HG02938 (cell line): ENCODE results near the gene PER1.

Experiments
- ATAC-seq: cut with Tn5 transposase; IDR thresholded peaks from one replicate; pipeline ENCODE4 v1.9.1; 2021; ENCODE audit warnings: mild to moderate bottlenecking, moderate library complexity; ENCODE audit not compliant: unreplicated experiment

Gene PER1

DNA sequence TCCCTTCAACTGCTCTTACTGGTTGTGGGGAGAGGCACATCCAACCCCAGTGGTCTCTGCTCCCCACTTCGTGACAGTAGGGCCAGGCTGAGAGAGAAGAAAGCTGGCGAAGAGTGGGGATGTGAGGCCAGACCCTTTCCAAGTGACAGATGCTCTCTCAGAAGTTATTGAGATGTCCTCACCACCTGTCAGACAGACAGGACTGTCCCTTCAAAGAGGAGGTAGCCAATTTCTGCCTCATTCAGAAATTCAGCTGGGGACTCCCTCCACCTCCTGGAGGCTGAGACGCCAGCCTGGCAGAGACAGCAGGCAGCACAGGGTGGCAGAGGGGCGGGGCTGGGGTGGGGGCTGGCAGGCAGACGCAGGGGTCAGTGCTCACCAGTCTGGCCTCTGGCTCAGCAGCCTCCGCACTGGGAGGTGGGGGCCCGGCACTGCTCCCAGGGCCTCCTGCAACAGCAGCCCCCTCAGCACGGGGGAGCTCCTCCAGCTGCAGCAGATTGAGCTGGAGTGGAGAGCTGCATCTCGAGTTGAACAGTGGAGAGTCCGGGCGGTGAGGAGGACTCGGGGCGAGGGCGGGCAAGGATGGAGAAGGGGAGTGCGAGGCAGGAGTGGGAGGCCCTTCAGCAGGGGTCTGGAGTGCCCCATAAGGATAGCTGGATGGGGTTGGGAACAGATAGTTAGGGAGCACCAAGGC is 9.2 kb downstream of the PER1 start:
- ATAC-seq = no peak

DNA sequence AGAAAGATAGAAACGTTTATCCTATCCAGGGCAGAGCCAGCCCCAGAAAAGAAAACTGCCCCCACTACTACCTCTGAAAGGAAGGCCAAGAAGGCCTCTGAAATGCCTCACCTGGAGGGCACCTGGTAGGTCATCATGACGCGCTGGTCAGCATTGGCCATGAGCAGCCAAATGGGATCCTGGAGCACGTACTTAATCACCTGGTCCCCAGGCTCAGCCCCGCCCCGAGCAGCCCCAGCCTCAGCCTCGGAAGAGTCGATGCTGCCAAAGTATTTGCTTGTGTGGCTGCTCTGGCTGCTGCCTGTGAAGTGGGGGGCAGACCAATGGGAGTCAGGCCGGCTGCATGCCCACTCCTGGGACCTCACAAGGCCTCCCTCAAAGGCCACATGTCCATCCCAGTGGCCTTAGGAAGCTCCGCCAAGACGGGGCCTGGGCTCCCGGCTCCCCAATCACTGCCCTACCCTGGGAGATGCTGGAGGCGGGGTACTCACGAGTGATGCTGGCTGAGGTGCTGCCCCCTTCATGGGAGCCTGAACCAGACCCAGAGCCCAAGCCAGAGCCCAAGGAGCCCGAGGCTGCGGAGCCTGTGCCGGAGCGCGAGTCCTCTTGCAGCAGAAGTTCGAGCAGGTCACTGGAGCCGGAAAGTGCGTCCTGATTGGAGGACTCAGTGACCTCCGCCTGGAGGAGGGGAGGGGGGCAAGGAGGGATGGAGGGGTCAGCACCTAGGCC is 9.9 kb downstream of the PER1 start:
- no peak for ATAC-seq

DNA sequence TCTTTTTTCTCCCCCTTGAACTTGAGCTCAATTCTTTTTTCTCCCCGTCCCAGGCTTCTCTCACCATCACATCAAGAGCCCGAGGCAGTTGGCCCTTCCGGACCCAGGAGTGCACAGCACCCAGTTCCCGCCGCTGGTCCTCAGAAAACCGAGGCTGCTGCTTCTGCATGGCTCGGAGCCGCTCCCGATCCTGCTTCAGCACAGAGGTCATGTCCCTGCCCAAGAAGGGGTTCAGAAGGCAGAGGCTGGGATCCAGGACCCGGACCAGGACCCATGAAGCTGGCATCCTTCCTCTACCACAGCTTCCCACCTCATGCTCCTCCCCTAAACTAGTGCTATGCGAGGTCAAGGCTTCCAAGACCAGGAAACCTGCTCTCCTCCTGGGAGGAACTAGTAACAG is 10.5 kb downstream of the PER1 start:
- no peak for ATAC-seq

DNA sequence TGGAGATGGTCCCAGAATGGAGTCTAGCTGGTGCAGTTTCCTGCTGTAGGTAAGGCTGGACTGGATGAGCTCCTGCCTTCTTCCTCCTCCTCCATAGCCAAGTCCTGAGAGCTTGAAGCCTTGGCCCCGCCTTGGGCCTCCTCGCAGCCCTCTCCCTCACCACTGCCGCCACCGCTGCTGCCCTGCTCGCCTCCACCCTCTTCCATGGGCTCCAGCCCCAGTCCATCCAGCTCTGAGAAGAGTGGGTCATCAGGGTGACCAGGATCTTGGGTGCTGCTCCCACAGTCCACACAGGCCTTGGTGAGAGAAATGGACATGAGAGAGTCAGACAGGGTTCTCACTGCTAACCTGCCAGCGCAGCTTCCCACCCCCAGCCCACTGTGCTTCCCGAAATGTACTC is 11.2 kb downstream of the PER1 start:
- no peak for ATAC-seq

DNA sequence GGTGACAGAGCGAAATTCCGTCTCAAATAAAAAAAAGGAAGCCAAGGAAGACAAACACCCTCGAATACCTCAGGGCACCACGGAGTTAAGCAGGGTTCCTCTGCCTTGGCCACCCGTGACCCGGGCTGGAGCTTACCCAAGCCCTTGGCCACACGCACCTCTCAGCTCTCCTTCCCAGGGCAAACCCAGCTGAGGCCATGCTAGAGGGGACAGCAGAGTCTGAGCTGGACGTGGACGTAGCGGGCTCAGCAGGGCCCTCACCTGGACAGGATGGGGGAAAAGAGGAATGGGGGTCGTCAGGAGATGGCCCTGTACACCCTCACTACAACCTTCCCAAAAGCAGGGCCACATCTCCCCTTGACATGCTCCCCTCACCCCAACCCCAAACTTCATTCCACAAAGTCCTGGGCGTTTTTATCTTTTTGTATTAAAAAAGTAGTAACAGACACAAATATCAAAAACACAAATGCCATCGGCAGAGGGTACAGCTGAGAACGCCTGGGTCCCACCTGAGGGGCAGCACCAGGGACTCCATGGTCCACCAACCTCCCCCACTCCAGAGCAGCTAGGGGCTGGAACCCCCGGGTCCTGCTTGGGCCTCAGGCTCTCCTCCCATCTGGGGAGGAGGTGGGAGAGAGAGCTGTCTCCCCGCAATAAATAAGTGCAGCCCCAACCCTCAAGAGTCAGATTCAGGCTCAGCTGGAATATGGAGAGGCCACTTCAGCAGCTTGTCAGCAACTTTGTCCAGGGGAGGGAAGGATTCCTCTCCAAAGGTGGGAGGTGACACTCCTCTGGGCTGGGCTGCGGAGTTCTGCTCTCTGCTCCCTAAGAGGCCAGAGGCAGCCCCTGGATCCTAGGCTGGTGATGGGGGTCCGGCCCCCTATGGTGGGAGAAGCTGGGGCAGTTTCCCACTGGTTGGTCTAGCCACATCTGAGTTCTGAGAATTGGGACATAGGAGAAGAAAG is 11.9 kb downstream of the PER1 start:
- no peak for ATAC-seq

DNA sequence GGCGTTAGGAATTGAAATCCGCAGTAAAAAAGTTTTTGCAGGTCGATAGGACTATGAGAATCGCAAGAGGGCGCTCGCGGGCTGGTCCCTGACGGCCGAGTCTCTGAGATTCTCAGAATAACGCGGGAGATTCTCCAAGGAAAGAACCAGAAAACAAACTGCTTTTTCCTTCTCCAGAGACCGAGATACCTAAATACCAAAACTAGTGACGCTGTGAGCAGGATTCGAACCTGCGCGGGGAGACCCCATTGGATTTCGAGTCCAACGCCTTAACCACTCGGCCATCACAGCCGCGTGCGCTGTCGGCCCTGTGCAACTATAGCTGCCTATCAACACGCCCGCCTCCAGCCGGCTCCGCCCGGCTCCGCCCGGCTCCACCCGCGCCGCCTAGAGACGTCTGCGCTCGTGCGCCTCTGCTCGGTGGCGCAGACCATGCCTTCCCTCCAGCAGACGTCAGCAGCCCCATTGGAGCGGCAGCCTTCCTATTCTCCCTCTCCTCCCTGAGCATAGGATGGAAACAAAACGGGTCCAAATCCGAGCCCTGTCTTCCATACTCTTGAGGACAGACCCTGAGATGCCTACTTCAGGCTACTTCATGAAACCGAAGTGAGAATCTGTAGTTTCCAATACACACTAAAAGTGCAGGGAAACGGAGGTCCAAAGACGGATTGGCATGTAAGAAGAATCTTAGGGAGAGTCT is 13.4 kb downstream of the PER1 start:
- peak; percentile 80 for ATAC-seq

DNA sequence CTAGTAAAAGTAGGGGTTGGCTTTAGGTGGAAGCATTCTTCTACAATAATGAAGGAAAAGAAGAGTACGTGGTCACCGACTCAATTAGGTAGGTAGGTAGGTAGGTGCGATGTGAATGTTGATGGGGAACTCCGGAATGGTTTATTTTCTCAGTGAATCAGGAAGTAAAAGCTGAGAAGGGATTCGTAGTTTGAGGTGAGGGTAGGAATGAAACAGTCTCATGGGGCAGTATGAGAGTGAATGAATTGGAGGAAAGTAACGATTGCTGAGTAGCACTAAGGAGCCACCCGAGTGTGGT is 13.9 kb downstream of the PER1 start:
- no peak for ATAC-seq

DNA sequence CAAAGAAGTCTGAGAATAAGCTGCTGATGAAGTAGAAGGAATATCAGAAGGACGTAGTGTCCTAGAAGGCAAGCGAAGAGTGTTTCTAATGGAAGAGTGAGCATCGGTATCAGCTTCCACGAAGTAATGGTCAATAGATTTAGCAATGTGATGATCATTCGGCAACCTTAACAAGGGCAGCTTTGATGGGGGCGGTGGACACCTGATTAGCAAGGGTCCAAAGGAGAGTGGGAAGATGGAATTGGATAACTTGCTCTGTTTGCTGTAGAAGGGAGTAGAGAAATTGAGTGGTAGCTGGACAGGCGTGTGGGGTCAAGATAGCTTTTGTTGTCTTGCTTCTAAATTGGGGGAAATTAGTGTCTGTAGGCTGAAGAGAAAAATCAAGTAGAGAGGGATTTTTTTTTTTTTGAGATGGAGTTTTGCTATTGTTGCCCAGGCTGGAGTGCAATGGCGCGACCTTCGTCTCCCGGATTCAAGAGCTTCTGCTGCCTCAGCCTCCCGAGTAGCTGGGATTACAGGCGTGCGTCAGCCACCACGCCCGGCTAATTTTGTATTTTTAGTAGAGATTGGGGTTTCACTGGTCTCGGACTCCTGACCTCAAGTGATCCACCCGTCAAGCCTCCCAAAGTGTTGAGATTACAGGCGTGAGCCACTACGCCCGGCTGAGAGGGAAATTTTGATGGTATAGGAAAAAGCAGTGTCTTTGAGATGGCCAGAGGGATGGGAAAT is 14.4 kb downstream of the PER1 start:
- ATAC-seq = no peak

DNA sequence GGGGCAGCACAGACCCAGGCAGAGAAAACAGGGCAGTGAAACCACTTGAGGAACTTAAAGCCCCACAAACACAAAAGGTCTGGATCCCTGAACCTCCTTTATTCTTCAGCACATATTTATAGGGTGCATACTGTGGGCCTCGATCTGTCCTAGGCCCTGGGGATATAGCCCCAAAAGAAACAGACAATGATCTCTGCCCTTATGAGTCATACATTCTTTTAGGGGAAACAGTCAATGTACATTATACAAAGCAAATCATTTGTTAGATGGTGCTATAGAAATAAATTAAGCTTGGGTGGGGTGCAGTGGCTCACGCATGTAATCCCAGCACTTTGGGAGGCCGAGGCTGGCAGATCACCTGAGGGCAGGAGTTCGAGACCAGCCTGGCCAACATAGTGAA is 18.3 kb downstream of the PER1 start:
- no peak for ATAC-seq

DNA sequence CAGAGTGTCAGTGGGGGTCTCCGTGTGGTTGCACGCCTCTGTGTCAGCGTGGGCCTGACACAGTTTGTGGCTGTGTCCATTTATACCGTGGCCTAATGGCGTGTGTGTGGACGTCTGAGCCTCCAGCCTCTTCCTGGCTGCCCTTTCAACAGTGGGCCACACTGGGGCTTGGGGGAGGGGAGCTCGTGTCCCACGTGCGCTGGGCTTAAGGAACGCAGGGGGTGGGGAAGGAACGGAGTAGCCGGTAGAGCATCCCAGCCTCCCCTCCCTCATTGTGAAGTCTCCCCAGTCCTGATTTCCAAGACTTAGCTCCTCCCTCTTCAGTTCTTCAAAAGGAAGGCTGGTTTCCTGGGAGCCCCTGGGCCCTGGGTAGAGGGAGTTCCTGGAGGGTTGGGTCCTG is 18.8 kb downstream of the PER1 start:
- ATAC-seq = no peak

DNA sequence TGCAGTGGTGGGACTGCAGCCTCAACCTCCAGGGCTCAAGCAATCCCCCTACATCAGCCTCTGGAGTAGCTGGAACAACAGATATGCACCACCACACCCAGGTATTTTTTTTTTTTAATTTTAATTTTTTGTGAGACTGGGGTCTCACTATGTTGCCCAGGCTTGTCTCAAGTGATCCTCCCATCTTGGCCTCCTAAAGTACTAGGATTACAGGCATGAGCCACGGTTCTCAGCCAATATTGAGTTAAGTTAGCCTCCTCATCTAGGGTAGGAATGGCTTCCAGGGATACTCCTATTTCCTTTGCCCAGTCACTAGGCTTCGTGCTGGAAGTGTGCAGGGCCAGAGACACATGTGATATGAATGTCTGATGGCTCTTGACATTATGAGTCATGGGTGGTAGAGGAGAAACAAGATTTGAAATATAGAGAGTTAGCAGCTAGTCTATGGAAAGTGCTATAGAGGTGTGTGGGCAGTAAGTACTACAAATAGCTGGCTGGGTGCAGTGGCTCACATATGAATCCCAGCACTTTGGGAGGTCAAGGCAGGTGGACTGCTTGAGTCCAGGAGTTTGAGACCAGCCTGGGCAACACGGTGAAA is 20.3 kb downstream of the PER1 start:
- ATAC-seq = no peak

DNA sequence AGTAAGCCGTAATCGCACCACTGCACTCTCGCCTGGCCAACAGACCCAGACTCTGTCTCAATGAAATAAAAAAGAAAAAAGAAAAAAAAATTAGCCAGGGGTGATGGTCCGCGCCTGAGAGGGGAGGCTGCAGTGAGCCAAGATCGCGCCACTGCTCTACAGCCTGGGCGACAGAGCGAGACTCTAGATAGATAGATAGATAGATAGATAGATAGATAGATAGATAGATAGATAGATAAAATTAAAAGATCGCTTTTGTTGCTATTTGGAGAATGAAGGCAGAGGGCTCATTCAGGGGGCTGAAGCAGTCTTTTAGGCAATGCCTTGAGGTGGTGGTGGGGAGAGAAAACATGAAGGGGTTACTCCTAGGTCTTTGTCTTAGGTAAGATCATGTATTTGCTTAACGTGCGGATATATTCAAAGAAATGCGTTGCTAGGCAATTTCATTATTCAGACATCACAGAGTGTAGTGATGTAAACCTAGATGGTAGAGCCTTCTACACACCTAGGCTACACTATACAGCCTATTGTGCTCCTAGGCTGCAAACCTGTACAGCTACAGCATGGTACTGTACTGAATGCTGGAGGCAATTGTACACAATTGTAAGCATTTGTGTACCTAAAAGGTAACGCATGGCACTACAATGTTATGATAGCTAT is 23.9 kb downstream of the PER1 start:
- no peak for ATAC-seq

DNA sequence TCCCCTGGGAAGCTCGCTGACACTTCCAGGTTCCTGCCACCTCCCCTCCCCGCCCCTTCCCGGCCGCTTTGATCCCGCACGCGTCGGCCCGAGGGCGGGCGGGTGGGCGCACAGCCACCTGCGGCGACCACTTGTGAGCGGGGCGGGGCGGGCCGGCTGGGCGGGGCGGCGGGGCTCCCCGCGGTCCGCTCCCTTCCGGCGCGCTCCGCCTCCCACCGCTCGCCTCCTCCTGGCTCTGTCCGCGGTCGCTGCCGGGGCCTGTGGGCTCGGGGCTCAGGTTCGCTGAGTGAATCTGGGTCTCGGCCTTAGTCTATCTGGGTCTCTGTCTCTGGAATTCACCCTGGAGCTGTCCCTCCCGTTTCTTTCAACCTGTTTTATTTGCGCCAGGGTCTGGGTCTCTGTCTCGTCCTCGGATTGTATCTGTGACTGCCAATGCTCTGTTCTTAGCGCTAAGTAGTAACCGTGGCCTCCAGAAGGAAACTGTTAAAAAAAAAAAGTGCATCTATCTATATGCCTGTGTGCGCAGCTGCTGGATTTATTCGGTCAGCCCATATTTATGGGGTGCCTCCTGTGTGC is 25.6 kb downstream of the PER1 start:
- ATAC-seq = no peak

DNA sequence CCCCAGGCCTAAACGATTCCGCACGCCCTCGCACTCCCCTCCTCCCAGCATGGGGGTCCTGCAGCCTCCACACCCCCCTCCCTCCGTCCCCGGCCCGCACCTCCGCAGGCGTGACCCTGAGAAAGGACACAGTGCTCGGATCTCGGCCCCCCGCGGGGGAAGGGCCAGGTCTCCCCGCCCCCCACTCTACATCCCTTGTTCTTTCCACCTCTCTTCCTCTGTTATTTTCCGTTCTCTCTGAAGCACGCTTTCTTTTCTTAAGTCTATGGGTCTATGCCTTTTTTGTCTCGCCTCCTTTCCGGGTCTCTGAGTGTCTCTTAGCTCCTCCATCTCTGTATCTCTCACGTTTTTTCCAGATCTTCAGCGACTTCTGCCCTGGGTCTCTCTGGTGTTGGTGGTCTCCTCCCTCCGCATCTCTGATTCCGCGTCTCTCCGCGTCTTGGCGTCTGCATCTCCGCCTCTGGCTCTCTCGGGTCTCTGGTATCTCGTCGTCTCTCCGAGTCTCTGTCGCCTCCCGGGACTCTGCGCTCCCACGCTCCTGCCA is 26.2 kb downstream of the PER1 start:
- ATAC-seq = no peak

DNA sequence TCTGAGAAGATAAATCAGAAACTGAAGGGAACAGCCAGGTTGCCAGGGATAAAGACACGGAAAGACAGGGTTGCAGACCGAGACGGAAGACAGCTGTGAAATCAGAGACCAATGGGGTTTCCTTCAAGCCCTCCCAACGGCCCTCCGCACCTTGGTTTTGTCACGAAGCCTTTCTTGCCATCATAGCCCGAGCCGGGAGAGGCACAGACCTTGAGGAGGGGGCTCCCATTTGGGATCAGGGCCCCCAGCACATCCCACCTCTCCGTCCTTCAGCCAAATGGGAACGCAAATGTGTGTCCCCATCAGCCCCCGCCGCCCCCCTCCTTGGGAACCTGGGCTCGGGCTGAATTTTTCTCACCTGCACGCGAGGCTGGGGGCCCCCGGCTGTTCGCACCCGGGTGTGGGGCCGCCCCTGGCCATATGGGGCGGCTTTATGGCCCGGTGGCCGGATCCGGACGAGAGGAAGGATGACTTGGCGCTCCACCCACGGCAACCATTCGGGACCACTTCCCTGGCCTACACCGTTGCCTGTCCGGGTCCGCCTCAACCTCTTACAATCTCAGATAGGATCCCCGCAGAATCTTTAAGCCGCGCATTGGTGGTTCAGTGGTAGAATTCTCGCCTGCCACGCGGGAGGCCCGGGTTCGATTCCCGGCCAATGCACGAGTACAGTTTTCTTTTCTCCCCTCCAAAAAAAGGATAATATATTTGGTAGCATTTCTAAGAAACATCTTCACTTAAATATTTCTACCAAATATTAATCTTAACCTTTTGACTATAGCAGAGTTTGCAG is 26.9 kb downstream of the PER1 start:
- ATAC-seq = no peak

DNA sequence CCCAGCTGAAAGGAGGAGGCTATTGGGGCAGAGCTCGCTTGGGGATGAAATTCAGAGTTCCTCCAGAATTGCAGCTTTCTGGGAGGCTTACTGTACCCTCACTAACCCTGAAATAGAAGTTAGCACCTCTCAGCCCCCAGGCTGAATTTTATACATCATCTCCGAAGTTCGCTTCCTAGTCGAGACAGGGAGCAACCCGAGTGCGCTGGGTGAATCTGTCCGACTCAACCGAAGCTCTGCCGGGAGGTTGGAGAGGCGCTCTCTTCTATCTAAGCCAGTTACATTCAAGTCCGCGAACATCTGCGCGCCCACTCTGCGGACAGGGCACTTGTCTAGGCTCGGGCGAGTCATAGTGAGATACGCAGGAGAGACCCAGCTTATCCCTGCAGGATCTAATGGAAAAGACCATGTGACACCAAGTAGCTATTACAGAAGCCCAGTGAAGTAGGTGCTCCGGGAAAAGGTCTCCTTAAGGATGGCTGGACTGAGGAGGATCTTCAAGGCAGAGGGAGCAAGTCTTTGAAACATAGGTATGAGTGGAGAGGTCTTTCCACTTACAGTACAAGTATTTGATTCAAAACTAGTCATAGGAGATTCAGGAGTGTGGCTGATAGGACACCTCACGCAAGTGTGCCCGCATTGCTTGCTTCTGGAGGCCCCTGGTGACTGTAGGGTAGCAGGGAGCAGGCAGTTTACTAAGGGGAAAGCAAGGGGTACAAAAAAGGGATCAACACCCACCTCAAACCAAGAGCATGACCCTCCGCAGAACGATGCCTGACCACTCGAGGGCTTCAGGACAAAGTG is 27.7 kb downstream of the PER1 start:
- ATAC-seq = no peak

DNA sequence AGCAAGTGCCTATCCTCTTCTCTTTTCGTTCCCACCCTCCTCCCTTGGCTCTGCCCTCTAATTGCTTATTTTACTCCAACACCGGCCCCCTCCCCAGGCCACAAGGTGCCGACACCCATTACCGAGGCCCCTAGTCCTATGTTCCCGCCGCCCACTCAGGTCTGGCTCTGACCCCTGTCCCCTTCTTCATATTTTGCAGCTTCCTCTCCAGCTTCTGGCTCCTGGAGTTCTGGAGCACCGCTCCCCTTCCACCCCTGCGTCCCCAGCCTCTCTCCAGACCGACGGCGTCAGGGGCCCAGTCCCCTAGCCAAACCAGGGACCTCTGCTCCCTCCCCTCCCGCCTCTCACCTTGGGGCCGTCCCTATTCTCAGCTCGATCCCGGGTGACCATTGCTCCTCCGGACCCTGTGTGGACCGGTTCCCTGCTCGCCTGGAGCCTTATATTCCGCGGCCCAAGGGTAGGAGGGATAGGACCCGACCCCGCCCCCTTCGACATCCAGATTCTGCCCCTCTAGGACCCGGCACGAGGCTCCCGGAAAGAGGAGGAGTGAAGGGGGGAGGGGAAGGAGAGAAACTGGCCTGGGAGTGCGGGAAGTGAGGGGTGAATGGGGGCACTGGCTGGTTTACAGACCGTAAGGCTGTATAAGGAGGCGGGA is 28.4 kb downstream of the PER1 start, which contains the start of gene HES7:
HES7 (minus strand) TSS at position 412 of the 655 bp plus-strand sequence; CDS start at position 390, 22 bp downstream.
- no peak for ATAC-seq
